T-helper 2 cell treated with Interferon-gamma antibody and Interleukin-4, amounts not matched to agents 100 ng/mL and 5 ng/mL, for 36 hours (primary cell): ENCODE results near the gene BRAT1. TPM values are rescaled to one million over a fixed set of nuclear protein-coding genes. Genes with fewer than 3 reads are reported as not detected.
"Not testable (repeated sequence)": the region's sequence is repeated elsewhere in the genome, so short reads cannot be mapped to it uniquely, and the experiment has no call there.

Experiments used
- intact Hi-C: fragments of 100-400 bp; cut with micrococcal nuclease; formaldehyde crosslinking; loops from one replicate; pipeline ENCODE4 v1.15.1; 2023
- total RNA-seq: library from RNA; stranded (reverse); gene quantifications from 2 replicates; pipeline ENCODE4 v1.2.3, GENCODE V29; 2022

The BRAT1 gene
- total RNA-seq, 1 donor from 2014 or later = 40.0 TPM

GRCh38 chr7:2564970-2565540 is 9.7 kb upstream of the BRAT1 start:
- intact Hi-C loops = no loop called here

DNA sequence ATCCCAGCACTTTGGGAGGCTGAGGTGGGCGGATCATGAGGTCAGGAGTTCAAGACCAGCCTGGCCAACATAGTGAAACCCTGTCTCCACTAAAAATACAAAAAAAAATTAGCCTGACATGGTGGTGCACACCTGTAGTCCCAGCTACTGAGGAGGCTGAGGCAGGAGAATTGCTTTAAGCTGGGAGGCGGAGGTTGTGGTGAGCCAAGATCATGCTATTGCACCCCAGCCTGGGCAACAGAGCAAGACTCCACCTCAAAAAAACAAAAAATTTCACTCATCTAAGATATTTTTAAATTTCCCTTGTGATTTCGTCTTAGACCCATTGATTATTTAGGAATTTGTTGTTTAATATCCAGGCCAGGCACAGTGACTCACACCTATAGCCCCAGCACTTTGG is 8.6 kb upstream of the BRAT1 start:
- intact Hi-C loops = not testable (repeated sequence)

DNA sequence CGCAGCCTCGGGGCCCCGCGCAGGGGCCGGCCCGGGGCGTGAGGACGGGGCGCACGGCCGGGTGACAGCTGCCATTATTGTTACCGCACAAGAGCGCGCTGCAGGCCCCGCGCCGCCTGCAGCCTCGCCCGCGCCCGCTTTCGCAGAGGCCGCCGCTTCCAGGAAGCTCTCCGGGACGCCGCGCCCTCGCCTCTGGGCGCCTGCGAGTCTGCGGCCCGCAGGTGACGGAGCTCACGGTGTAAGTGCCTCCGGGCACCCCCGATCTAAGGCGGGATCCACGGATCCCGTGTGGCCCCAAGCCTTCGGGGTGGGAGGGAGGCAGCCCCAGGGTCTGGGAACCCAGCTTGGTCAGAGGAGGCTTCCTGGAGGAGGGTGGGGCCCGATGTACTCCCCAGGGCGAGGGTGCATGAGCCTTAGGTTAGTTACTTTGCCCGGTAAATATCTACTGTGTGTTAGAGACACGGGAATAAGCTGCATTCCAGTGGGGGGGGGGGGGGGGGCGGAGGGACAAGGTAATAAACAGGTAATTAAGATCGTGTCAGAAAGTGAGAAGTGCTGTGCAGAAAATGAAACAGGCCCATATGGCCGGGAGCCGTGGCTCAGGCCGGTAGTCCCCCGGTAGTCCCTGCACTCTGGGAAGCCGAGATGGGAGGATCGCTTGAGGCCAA is 4.1 kb upstream of the BRAT1 start:
- intact Hi-C loops = loop anchor here (1.0 to 10.0 kb wide), 4 partner anchors 40 to 245 kb away; partner anchors contain the start of genes GRIFIN, LFNG and SNX8

DNA sequence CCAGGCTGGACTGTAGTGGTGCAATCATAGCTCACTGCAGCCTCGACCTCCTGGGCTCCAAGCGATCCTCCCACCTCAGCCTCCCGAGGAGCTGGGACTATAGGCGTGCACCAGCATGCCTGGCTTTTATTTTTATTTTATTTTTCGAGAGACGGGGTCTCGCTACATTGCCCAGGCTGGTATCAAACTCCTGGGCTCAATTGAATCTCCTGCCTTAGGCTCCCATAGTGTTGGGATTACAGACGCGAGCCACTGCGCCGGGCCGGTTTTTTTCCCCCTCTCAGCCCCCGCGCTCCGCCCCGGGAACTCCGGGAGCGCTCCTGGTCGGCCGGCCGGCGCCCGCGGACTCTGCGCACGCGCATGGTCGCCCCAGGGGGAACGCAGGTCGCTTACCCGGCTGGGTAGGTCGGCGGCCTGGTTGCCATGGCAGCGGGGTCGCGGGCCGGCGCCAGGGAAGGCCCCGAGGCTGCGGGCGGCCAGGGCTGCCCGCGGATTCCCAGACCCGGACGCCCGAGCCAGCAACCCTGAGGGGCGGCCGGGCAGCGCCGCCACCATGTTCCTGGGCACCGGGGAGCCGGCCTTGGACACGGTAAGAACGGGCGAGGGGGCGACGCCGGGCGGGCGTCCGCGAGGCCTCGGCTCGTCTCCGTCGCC is 3.4 kb upstream of the BRAT1 start, which contains the start of gene IQCE:
Gene IQCE (plus strand): TSS at position 351 of the 654 bp plus-strand sequence. CDS start 203 bp downstream, at position 554.
- intact Hi-C loops = loop anchor here (1.0 to 10.0 kb wide), 4 partner anchors 39 to 244 kb away; partner anchors contain the start of genes GRIFIN, LFNG and SNX8

GRCh38 chr7:2554661-2555111 is 638 bp downstream of the BRAT1 start:
- intact Hi-C loops = loop anchor here (1.0 to 10.0 kb wide), 6 partner anchors 24 to 200 kb away; partner anchors contain the start of genes CHST12, EIF3B, GRIFIN and TTYH3

GRCh38 chr7:2553831-2554581 is 1.3 kb downstream of the BRAT1 start:
- intact Hi-C loops = loop anchor here (10.0 kb wide), 2 partner anchors 79 to 161 kb away; partner anchors contain the start of gene GRIFIN

DNA sequence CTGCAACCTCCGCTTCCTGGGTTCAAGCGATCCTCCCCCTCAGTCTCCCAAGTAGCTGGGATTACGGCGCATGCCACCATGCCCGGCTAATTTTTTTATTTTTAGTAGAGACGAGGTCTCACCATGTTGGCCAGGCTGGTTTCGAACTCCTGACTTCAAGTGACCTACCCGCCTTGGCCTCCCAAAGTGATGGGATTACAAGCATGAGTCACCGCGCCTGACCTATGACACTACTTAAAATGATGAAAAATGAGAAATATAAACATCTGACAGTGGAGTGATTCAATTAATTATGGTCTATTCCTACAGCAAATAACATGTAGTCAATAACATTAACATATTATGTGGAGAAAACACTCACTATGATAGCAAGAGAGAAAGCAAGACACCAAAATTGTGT is 2.2 kb downstream of the BRAT1 start:
- intact Hi-C loops = loop anchor here (10.0 kb wide), 2 partner anchors 78 to 162 kb away; partner anchors contain the start of gene GRIFIN

GRCh38 chr7:2551418-2551817 is 3.9 kb downstream of the BRAT1 start:
- intact Hi-C loops = loop anchor here (10.0 kb wide), 2 partner anchors 77 to 163 kb away; partner anchors contain the start of gene GRIFIN

GRCh38 chr7:2546776-2547586 is 8.3 kb downstream of the BRAT1 start:
- intact Hi-C loops = no loop called here

GRCh38 chr7:2545746-2546425 is 9.4 kb downstream of the BRAT1 start:
- intact Hi-C loops = no loop called here

GRCh38 chr7:2544541-2545188 is 10.7 kb downstream of the BRAT1 start:
- intact Hi-C loops = no loop called here

- intact Hi-C loops = no loop called here
Measured at GRCh38 chr7:2542916-2543871, 12.1 kb downstream of the BRAT1 start.

GRCh38 chr7:2542011-2542915 is 13.1 kb downstream of the BRAT1 start:
- intact Hi-C loops = no loop called here

- intact Hi-C loops = no loop called here
Measured at GRCh38 chr7:2541291-2542010, 13.9 kb downstream of the BRAT1 start.

- intact Hi-C loops = no loop called here
Measured at GRCh38 chr7:2540641-2541051, 14.7 kb downstream of the BRAT1 start.

DNA sequence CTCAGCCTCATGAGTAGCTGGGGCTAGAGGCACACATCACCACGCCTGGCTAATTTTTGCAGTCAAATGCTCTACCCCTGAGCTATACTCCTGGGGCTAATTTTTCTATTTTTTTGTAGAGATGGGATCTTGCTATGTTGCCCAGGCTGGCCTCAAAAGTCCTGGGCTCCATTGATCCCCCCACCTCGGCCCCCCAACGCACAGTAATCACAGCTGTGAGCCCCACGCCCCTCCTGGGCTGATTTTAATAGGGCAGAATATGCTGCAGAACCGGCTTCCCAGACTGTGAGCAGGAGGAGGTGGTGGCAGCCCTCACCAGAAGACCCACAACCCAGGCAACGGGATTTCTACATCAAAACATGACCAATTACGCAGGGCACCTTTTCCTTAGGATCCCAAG is 15.2 kb downstream of the BRAT1 start:
- intact Hi-C loops = no loop called here
